ENCODE results near the gene RBM28.
"Not testable (repeated sequence)": the region's sequence is repeated elsewhere in the genome, so short reads cannot be mapped to it uniquely, and the experiment has no call there.

The RBM28 gene

DNA sequence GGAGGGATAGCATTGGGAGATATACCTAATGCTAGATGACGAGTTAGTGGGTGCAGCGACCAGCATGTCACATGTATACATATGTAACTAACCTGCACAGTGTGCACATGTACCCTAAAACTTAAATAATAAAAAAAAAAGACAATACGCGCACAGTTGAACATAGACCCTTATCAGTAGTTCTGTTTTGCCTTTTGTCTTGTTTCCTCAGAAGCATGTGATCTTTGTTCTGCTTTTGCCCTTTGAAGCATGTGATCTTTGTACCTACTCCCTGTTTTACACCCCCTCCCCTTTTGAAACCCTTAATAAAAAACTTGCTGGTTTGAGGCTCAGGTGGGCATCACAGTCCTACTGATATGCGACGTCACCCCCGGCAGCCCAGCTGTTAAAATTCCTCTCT lies 45.7 kb downstream of the RBM28 start:
- DNase-seq (ENCODE audit: low read depth in 1 of 2, low spot score in 1 of 2), result not testable (repeated sequence)

DNA sequence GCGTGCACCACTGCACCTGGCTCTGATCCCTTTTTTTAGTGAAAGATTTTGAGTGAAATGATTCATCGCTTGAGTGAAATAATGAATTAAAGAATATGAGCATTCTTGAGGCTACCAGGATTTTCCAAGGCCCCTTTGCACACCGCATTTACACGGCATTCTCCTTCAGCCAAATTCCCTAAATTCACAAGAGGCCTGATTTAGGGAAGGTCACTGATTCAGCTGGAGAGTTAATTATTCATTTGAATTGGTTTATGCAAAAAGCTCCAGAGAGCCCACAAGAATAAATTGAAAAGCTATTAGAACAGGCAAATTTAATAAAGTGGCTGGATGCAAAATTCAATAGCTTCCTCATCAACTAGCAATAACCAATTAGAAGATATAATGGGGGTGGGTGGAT lies 56.2 kb downstream of the RBM28 start:
- DNase-seq (ENCODE audit: low read depth in 1 of 2, low spot score in 1 of 2), result no peak

DNA sequence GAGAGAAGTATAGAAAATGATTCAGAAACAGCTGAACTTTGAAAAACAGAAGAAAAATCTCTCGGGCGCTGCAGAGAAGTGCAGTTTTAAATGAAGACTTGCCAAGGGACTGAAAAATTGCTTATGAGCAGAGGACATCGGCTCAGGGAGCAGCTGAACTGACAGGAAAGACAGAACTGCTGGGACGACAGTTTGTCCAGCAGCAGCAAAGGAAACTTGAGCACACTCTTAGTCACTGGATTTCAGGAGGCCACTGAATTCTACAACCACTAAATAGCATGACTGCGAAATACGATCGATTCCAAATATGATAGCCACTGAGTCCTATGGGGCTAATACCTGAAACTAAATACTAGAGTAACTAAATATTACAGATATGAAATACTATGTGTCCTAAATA lies 59.6 kb downstream of the RBM28 start:
- no peak for DNase-seq (ENCODE audit: low read depth in 1 of 2, low spot score in 1 of 2)

- DNase-seq (ENCODE audit: low read depth in 1 of 2, low spot score in 1 of 2), result no peak
Measured at GRCh38 chr7:128281605-128282380, 61.9 kb downstream of the RBM28 start.

DNA sequence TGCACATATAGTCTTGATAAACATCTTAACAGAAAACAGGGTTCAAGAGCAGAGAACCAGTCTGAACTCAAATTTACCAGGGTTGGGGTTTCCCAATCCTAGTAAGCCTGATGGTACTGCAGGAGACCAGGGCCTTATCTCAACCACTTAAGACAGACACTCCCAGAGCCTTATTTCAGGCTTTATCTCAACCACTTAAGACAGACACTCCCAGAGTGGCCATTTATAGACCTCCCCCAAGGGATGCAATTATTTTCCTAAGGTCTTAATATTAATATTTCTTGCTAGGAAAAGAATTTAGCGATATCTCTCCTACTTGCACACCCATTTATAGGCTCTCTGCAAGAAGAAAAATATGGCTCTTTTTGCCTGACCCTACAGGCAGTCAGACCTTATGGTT lies 63.3 kb downstream of the RBM28 start:
- not testable (repeated sequence) for DNase-seq (ENCODE audit: low read depth in 1 of 2, low spot score in 1 of 2)

- no peak for DNase-seq (ENCODE audit: low read depth in 1 of 2, low spot score in 1 of 2)
Measured at GRCh38 chr7:128279124-128279713, 64.5 kb downstream of the RBM28 start.

DNA sequence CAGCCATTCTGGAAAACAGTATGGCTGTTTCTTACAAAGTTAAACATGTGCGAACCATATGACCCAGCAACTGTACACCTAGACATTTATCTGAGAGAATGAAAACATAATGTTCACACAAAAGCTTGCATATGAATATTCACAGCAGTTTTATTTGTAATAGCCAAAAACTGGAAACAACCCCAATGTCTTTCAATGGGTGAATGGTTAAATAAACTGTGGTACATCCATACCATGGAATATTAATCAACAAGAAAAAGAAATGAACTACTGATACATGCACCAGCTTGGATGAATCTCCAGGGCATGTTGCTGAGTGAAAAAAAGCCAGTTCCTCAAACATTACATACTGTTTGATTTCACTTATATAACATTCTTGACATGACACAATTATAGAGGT lies 65.3 kb downstream of the RBM28 start:
- DNase-seq (ENCODE audit: low read depth in 1 of 2, low spot score in 1 of 2), result no peak

- DNase-seq (ENCODE audit: low read depth in 1 of 2, low spot score in 1 of 2), result no peak
Measured at GRCh38 chr7:128275681-128276080, 68.0 kb downstream of the RBM28 start.

GRCh38 chr7:128274884-128275603 lies 68.7 kb downstream of the RBM28 start:
- no peak for DNase-seq (ENCODE audit: low read depth in 1 of 2, low spot score in 1 of 2)

DNA sequence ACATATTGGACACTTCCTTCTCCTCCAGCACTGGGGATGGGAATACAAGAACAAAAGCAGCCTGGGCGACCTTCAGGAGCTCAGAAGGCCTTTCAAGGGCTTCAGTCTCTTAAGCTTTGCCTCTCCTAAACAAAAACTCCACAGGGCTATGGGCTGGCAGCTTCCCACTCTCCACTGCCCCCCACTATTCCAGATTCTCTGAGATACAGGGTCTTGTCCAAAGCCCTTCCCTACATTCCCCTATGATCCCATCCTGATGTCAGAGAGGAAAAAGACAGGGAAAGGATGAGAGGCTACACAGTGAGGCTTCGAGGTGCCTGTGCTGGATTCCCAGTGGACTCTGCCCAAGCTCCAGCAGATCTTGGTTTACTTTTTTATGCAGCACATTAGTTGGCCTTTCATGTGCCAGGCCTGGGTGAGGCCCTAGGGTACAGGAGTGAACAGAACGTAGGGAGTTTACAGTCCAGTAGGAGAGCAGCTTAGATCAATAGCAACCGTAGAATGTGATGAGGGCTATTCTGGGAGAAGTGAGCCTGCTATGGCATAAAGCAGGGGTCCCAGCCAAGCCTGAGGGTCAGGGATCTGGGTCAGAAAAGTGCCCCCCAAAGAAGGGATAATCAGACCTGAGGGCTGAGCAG lies 69.3 kb downstream of the RBM28 start:
- DNase-seq (ENCODE audit: low read depth in 1 of 2, low spot score in 1 of 2), result no peak

GRCh38 chr7:128271942-128272481 lies 71.7 kb downstream of the RBM28 start:
- DNase-seq (ENCODE audit: low read depth in 1 of 2, low spot score in 1 of 2), result no peak

GRCh38 chr7:128271471-128271941 lies 72.2 kb downstream of the RBM28 start:
- DNase-seq (ENCODE audit: low read depth in 1 of 2, low spot score in 1 of 2), result no peak

DNA sequence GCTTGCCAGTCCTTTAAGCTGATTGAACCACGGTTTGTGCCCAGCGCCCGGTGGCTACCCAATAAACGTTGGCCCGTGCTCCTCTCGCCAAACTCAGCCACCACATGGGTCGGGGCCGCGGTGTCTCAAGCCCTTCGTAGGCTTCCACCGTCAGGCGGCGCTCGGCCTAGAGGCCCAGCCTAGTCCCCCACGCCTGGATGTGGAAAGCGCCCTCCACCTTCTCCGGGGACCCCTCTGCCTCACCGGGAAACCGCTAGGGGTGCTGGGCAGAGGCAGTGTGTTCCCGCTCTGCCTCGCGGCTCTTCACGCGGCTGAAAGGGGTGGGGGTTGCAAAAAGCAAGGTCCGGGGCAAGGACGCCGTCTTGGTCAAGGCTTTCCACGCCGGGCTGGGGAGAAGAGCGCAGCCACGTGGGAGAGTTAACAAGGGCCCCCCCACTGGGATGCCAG lies 72.9 kb downstream of the RBM28 start:
- DNase-seq (ENCODE audit: low read depth in 1 of 2, low spot score in 1 of 2), result no peak

DNA sequence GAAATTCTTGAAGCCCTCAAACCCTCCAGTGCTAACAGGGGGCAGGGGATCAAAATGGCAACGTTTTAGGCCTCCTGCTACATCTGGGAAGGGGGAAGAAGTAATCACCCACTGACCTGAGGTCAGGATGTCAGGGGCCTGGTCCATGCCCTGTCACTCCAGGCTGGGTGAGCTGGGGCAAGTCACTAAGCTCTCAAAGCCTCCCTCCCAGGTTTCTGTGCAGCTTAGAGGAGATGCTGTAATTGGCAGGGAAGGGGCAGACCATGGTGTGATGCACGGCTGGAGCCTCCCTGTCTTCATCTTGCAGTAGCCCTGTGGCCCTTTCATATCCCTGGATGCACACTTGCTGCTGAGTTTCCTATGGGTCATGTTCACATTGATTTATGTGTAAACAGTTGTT lies 75.5 kb downstream of the RBM28 start:
- DNase-seq (ENCODE audit: low read depth in 1 of 2, low spot score in 1 of 2), result no peak

DNA sequence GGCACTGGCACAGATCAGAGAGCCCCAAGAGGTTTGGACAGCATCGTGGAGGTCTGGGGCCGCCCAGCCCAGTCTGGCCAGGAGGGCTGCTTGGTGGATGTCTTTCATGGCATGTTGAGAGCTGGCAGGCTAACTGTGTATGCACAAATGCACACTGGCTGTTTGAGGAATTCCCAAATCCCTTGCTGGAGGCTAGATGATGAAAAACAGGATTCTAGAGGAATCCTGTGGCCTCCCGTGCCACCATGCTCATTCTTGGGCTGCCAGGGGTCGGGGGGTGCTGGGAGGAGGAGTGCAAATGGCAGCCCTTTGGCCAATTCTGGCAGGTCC lies 76.1 kb downstream of the RBM28 start:
- no peak for DNase-seq (ENCODE audit: low read depth in 1 of 2, low spot score in 1 of 2)

GRCh38 chr7:128266883-128267594 lies 76.7 kb downstream of the RBM28 start:
- DNase-seq (ENCODE audit: low read depth in 1 of 2, low spot score in 1 of 2), result no peak

DNA sequence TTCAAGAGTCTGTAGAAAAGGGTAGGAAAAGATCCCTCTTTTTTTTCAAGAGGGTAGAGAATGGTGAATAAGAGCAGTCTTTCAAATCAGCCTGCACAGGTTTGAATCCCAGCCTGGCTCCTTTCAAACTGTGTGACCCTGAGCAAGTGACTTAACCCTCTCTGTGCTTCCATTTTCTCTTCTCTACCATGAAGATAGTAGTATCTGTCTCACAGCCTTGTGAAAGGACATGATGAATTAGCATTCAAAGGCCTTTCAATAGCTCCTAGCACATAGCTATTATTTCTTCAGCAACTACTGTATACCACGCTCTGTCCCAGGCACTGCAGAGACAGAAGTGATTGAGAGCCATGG lies 77.2 kb downstream of the RBM28 start:
- DNase-seq (ENCODE audit: low read depth in 1 of 2, low spot score in 1 of 2), result no peak

DNA sequence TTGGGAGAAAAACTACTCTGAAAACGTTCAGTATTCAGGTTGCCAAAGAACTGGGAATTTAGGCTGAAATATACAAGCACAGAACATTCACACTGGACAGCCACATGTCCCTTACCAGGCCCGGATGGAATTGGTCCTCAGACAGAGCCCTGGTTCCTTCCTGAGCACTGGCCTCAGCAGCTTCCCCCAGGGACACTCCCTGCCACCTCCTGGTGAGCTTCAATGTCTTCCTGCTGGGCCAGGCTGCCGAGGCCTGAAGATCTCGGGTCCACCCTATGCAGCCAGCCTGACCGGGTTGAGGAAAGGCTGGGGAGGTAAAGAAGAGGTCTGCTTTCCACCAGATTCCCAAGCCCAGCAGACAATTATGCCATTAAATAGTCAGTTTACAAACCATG lies 77.8 kb downstream of the RBM28 start:
- DNase-seq (ENCODE audit: low read depth in 1 of 2, low spot score in 1 of 2), result no peak

DNA sequence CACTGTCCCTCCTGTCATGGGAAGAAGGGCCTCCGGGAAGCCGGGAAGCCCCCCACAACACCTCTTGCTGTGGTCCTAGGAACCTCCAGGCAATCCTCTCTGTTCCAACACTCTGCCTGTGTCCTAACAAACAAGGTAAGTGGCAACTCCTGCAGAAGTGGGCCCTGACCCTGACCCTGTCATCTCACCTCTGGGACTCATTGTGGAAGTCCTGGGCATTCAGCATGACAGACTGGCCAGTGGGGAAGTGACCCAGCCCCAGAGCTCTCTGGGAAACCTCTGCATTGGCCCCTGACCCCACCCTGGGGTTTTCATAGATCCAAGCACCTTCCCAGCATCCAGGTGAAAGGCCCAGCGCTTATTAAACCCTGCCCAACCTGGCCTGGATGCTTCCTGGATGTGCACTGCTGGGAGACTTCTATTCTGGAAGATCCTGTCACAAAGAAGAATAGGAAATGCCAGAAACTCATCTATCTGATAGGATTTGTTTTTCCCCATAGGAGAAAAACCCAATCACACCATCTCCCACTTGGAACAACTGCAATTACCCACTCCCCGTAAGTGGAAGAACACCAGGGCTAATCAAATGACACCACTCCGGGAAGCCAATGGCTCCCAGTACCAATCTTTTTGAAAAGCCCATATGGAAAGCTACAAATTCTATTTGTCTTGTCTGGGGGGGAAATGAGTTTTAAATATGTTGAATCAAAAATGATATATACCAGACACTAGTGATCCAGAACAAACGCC lies 78.4 kb downstream of the RBM28 start:
- no peak for DNase-seq (ENCODE audit: low read depth in 1 of 2, low spot score in 1 of 2)

DNA sequence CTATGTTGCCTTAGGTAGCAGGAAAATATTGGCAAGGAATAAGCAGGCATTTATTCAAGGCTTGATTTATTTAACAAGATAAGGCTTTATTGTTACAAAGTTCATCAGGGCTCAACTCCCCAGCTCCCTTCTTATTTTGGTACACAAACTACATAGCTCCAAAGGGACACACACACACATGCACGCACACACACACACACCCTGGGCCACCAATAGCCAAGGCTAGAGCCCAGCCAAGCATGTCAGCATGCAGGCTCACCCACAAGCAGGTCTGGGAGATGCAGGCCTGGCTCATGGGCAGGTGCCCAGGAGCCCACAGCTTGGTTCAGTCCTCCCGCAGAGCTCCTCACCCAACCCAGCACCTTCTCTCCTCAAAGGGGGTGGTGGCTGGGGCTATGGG lies 79.2 kb downstream of the RBM28 start:
- DNase-seq (ENCODE audit: low read depth in 1 of 2, low spot score in 1 of 2), result no peak
